ENCODE results near the gene SSBP4. TPM values are rescaled to one million over a fixed set of nuclear protein-coding genes. Genes with fewer than 3 reads are reported as not detected.

Gene SSBP4
- total and polyA plus RNA-seq, 5 experiments from 2014 or later = 41.3 to 78.8 (median 48.1) TPM

GRCh38 chr19:18424122-18424889 is 5.1 kb downstream of the SSBP4 start:
- Mint-ChIP-seq H3K4me1 (peaks cover 22 to 65% (median 61%) of the 10 kb centered on the region in 4 donors), H3K9me3 (no peaks in the 10 kb centered on the region), H3K4me3 (peak overlapping the region in 3 of 10 donors; percentile 7 to 41 (median 26)), H3K27me3 (no peaks in the 10 kb centered on the region), H3K27ac (peak overlapping the region in 4 of 10 donors; percentile 36 to 70 (median 44)), H3K36me3 (no peaks in the 10 kb centered on the region)
- POLR2A ChIA-PET = interaction anchor here (0.5 to 2.3 kb wide), 6 partner anchors 7 to 1088 kb away, joined by 3 to 8 read pairs (median 4); no protein-coding TSS in a partner anchor
- no peak for ATAC-seq
- no peak for DNase-seq

GRCh38 chr19:18424890-18425514 is 5.8 kb downstream of the SSBP4 start:
- Mint-ChIP-seq H3K4me1 (peaks cover 22 to 70% (median 62%) of the 10 kb centered on the region in 4 donors), H3K4me3 (no peak overlapping the region), H3K9me3 (no peaks in the 10 kb centered on the region), H3K27ac (peak overlapping the region in 4 of 10 donors; percentile 51 to 84 (median 64)), H3K36me3 (no peaks in the 10 kb centered on the region), H3K27me3 (no peaks in the 10 kb centered on the region)
- DNase-seq = no peak
- POLR2A ChIA-PET = interaction anchor here (0.7 to 2.3 kb wide), 6 partner anchors 8 to 145 kb away, joined by 3 to 8 read pairs (median 3); no protein-coding TSS in a partner anchor
- ATAC-seq = no peak

- peak overlapping the region in 1 of 10 donors; percentile 40 for H3K4me3 Mint-ChIP-seq
- ATAC-seq = no peak
- H3K27me3 Mint-ChIP-seq = no peaks in the 10 kb centered on the region
- H3K27ac Mint-ChIP-seq = peak overlapping the region; percentile 22 to 88 (median 84)
- peak in 1 of 10 donors; percentile 10 for DNase-seq
- peaks cover 21 to 69% (median 59%) of the 10 kb centered on the region in 4 donors for H3K4me1 Mint-ChIP-seq
- POLR2A ChIA-PET = interaction anchor here (0.7 to 2.3 kb wide), 6 partner anchors 8 to 146 kb away, joined by 3 to 8 read pairs (median 3); no protein-coding TSS in a partner anchor
- H3K9me3 Mint-ChIP-seq = no peaks in the 10 kb centered on the region
- no peaks in the 10 kb centered on the region for H3K36me3 Mint-ChIP-seq
Observed at GRCh38 chr19:18425515-18426415, 6.6 kb downstream of the SSBP4 start.

- Mint-ChIP-seq H3K36me3 (no peaks in the 10 kb centered on the region), H3K4me3 (no peak overlapping the region), H3K4me1 (peaks cover 16 to 63% (median 53%) of the 10 kb centered on the region in 4 donors), H3K27me3 (no peaks in the 10 kb centered on the region), H3K9me3 (no peaks in the 10 kb centered on the region), H3K27ac (peak overlapping the region in 4 of 10 donors; percentile 58 to 85 (median 84))
- no peak for DNase-seq
- no peak for ATAC-seq
- POLR2A ChIA-PET = interaction anchor here (3.4 kb wide), 1 partner anchor 8 kb away, joined by 50 read pairs; the partner anchor contains the start of gene SSBP4
Observed at GRCh38 chr19:18426416-18426767, 7.2 kb downstream of the SSBP4 start.

GRCh38 chr19:18427080-18427742 is 8.0 kb downstream of the SSBP4 start:
- POLR2A ChIA-PET = interaction anchor here (3.4 kb wide), 1 partner anchor 9 kb away, joined by 50 read pairs; the partner anchor contains the start of gene SSBP4
- ATAC-seq = no peak

GRCh38 chr19:18427743-18428113 is 8.5 kb downstream of the SSBP4 start:
- Mint-ChIP-seq H3K9me3 (no peaks in the 10 kb centered on the region), H3K4me1 (peaks cover 13 to 54% (median 43%) of the 10 kb centered on the region in 4 donors), H3K27ac (peak overlapping the region in 8 of 10 donors; percentile 3 to 94 (median 82)), H3K27me3 (no peaks in the 10 kb centered on the region), H3K4me3 (no peak overlapping the region), H3K36me3 (no peaks in the 10 kb centered on the region)
- ATAC-seq = no peak
- no peak for DNase-seq
- POLR2A ChIA-PET = interaction anchor here (1.5 to 3.4 kb wide), 4 partner anchors 9 to 147 kb away, joined by 4 to 50 read pairs (median 9); partner anchors contain the start of genes JUND and SSBP4

More at GRCh38 chr19:18427080-18427742, 8.0 kb downstream of the SSBP4 start:
- no peaks in the 10 kb centered on the region for H3K36me3 Mint-ChIP-seq
- DNase-seq = peak in 1 of 10 donors; percentile 8
- H3K4me1 Mint-ChIP-seq = peaks cover 13 to 57% (median 46%) of the 10 kb centered on the region in 4 donors
- H3K27me3 Mint-ChIP-seq = no peaks in the 10 kb centered on the region
- H3K4me3 Mint-ChIP-seq = peak overlapping the region in 1 of 10 donors; percentile 30
- no peaks in the 10 kb centered on the region for H3K9me3 Mint-ChIP-seq
- peak overlapping the region in 8 of 10 donors; percentile 26 to 94 (median 76) for H3K27ac Mint-ChIP-seq

GRCh38 chr19:18428173-18428786 is 9.1 kb downstream of the SSBP4 start:
- Mint-ChIP-seq H3K36me3 (no peaks in the 10 kb centered on the region), H3K9me3 (no peaks in the 10 kb centered on the region), H3K4me3 (peak overlapping the region in 9 of 10 donors; percentile 36 to 67 (median 57)), H3K27ac (peak overlapping the region in 9 of 10 donors; percentile 51 to 95 (median 90)), H3K4me1 (peaks cover 8 to 50% (median 40%) of the 10 kb centered on the region in 4 donors), H3K27me3 (no peaks in the 10 kb centered on the region)
- DNase-seq (peak in 1 of 10 donors; percentile 2), ATAC-seq (no peak)
- POLR2A ChIA-PET = interaction anchor here (0.6 to 3.4 kb wide), 6 partner anchors 9 to 148 kb away, joined by 3 to 50 read pairs (median 6); partner anchors contain the start of genes JUND and SSBP4

- Mint-ChIP-seq H3K27me3 (no peaks in the 10 kb centered on the region), H3K4me3 (peak overlapping the region; percentile 33 to 80 (median 65)), H3K9me3 (no peaks in the 10 kb centered on the region), H3K36me3 (no peaks in the 10 kb centered on the region), H3K4me1 (peaks cover 9 to 43% (median 35%) of the 10 kb centered on the region in 4 donors), H3K27ac (peak overlapping the region in 9 of 10 donors; percentile 59 to 95 (median 92))
- ATAC-seq (peak; percentile 75 to 81), DNase-seq (peak; percentile 79 to 95 (median 90))
- POLR2A ChIA-PET = interaction anchor here (0.6 to 3.4 kb wide), 10 partner anchors 8 to 253 kb away, joined by 3 to 50 read pairs (median 4); partner anchors contain the start of genes JUND and SSBP4
Observed at GRCh38 chr19:18428787-18429674, 9.8 kb downstream of the SSBP4 start.

- DNase-seq (no peak), ATAC-seq (peak in 1 of 2 donors; percentile 0)
- no peaks in the 10 kb centered on the region for H3K36me3 Mint-ChIP-seq
- H3K4me1 Mint-ChIP-seq = peaks cover 10 to 44% (median 33%) of the 10 kb centered on the region in 4 donors
- H3K9me3 Mint-ChIP-seq = no peaks in the 10 kb centered on the region
- POLR2A ChIA-PET = interaction anchor here (1.0 to 3.4 kb wide), 6 partner anchors 7 to 149 kb away, joined by 3 to 50 read pairs (median 7); partner anchors contain the start of genes JUND and SSBP4
- H3K4me3 Mint-ChIP-seq = peak overlapping the region; percentile 61 to 80 (median 68)
- peak overlapping the region; percentile 59 to 94 (median 92) for H3K27ac Mint-ChIP-seq
- no peaks in the 10 kb centered on the region for H3K27me3 Mint-ChIP-seq
Observed at GRCh38 chr19:18429717-18430416, 10.7 kb downstream of the SSBP4 start.
